Lower leg skin (tissue), 4 donors: ENCODE results near the gene AFTPH. TPM values are rescaled to one million over a fixed set of nuclear protein-coding genes. Genes with fewer than 3 reads are reported as not detected.

Source experiments
- DNase-seq, 2 donors: peaks; one replicate each; pipeline ENCODE4 v3.0.0-alpha.2; 2019; ENCODE audit warnings: low spot score in 2 of 2
- H3K4me3 ChIP-seq: fragments of 200-600 bp; sonication (generic); 2 replicates; pipeline ENCODE4 v1.5.1; 2017; ENCODE audit warnings: mild to moderate bottlenecking, low read depth; ENCODE audit not compliant: poor library complexity, severe bottlenecking
- POLR2A ChIP-seq, 2 donors: fragments of 450-650 bp; IDR thresholded peaks; one replicate each; pipeline ENCODE4 v1.6.1; 2016 to 2017; ENCODE audit warnings: antibody characterized with exemption in 2 of 2, mild to moderate bottlenecking in 1 of 2, moderate library complexity in 1 of 2
- WGBS, 2 donors: methylation state at CpG; one replicate each; pipeline ENCODE4 v1.1.5; 2018; 5-methylcytosine and 5-hydroxymethylcytosine counted together
- intact Hi-C: fragments of 100-400 bp; cut with DNase I; formaldehyde crosslinking; loops from one replicate; pipeline ENCODE4 v1.15.0; 2023; ENCODE audit warnings: low total_unique reads
- total RNA-seq, 4 donors: library from RNA; depleted of rRNA; stranded (reverse); fragments of >200 nt; gene quantifications; one replicate each; pipeline ENCODE4 v1.1.0, GENCODE V29; 2016
- TF ChIP-seq, protein P1 (sequence below), 3 donors: fragments of 450-650 bp; IDR thresholded peaks; one replicate each; pipeline ENCODE4 v1.5.1; 2016; ENCODE audit warnings: antibody characterized with exemption in 3 of 3, mild to moderate bottlenecking in 3 of 3, moderate library complexity in 2 of 3

Gene AFTPH
- total RNA-seq, 4 donors from 2014 or later: 46.4 to 53.8 (median 49.6) TPM

DNA sequence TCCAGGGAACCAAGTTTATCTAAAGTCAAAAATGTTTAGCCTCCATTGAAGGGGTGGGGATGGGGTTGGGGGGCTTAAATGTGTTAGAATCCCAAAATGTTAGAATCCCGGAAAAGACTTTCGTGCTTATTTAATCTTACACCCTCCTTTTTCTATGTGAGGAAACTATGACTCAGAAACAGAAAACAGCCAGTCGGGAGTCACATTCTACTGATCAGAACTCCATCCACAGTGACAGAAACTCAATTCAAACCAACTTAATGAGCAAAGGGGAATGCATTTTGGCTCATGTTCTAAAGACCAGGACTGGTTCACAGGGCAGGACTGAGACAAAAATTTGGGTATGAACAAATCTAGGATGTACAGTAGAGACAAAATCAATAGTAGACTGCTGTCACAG is 31.9 kb upstream of the AFTPH start:
- intact Hi-C loops: no loop called here
- DNase-seq: no peak
- TF ChIP-seq, protein P1, sequence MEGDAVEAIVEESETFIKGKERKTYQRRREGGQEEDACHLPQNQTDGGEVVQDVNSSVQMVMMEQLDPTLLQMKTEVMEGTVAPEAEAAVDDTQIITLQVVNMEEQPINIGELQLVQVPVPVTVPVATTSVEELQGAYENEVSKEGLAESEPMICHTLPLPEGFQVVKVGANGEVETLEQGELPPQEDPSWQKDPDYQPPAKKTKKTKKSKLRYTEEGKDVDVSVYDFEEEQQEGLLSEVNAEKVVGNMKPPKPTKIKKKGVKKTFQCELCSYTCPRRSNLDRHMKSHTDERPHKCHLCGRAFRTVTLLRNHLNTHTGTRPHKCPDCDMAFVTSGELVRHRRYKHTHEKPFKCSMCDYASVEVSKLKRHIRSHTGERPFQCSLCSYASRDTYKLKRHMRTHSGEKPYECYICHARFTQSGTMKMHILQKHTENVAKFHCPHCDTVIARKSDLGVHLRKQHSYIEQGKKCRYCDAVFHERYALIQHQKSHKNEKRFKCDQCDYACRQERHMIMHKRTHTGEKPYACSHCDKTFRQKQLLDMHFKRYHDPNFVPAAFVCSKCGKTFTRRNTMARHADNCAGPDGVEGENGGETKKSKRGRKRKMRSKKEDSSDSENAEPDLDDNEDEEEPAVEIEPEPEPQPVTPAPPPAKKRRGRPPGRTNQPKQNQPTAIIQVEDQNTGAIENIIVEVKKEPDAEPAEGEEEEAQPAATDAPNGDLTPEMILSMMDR (IDR thresholded peaks at IDR 0.05): no peak
- no peak for TF ChIP-seq POLR2A (IDR thresholded peaks at IDR 0.05)
- WGBS, 2 donors: 69 to 76% methylated on average over 3 of the region's 3 CpGs
- no peak overlapping the region for H3K4me3 ChIP-seq

DNA sequence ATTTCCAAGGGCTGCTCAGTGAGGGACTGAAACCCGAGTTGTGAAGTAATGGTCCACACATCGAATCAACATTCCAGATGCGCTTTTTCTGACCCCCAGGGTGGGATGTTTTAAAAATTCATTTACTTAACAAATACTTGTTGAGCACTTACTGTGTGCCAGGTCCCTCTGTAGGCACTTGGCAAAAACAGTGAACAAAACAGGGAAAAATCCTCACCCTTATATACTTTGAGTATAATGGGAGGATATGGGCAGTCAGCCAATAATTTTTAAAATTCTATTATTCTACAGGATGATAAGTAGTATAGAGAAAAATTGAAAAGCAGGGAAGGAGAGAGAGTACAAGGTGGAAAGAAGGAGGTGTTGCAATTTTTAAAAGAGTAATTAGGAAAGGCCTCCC is 31.3 kb upstream of the AFTPH start:
- intact Hi-C loops: no loop called here
- WGBS, 2 donors: 79 to 89% methylated on average over 3 of the region's 3 CpGs
- no peak for TF ChIP-seq POLR2A (IDR thresholded peaks at IDR 0.05)
- TF ChIP-seq, protein P1 (IDR thresholded peaks at IDR 0.05): no peak
- H3K4me3 ChIP-seq: no peak overlapping the region
- DNase-seq: no peak

DNA sequence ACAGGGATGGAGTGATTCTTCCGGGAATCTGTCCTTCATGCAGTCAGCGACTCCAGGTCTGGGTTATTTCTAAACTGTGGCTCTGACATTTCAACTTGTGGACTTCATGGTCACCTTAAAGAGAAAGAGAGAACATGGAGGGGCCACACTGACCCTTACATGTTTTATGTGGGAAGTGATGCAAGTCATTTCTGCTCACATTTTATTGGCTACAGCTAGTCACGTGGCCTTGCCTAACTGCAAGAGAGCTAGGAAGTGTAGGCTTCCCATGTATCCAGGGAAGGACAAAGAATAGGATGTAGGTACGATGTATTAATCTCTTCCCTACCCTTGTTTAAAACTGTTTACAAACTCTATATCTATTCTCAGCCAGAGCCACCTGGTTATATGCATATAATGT is 30.3 kb upstream of the AFTPH start:
- no peak overlapping the region for H3K4me3 ChIP-seq
- no peak for DNase-seq
- WGBS, 2 donors: 93 to 96% methylated on average over 4 of the region's 4 CpGs
- TF ChIP-seq POLR2A (IDR thresholded peaks at IDR 0.05): no peak
- TF ChIP-seq, protein P1 (IDR thresholded peaks at IDR 0.05): no peak
- intact Hi-C loops: no loop called here

DNA sequence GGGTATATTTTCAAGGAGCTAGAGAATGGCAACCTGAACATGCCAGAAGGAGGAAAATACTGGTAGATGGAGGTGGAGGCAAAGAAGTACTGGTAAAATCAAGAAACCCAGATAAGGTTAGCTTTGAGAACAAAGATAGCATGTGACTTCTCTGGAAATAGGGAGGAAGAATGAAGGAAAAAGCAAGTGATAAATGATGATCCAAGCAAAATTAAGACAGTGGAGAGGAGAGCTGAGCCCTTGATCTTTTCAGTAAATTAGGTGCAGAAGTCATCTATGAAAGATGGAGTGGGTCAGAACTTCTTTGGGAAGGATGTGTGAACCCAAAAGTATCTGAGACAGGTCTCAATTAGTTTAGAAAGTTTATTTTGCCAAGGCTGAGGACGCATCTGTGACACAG is 25.7 kb upstream of the AFTPH start:
- WGBS, 2 donors: 87 to 97% methylated on average over 1 of the region's 1 CpG
- intact Hi-C loops: no loop called here
- TF ChIP-seq, protein P1 (IDR thresholded peaks at IDR 0.05): no peak
- no peak for TF ChIP-seq POLR2A (IDR thresholded peaks at IDR 0.05)
- no peak overlapping the region for H3K4me3 ChIP-seq
- DNase-seq: no peak

DNA sequence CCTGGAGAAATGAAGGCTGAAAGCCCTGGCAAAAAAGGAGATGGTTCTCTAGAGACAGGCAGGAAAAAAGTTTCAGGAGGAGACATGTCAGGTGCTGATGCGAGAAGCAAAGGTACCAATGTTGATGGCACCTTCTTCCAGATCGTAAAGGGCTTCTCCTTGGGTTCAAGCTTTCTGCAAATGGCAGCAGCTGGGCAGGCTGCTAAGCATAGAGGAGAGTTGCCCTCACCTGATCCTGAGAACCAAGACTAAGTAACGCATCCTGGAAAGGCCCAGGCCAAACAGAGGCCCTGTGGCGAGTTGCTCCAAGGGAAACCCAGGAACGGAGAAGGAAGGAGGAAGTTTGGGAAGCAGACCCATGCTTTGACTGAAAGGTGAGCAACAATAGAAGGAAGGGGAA is 23.6 kb upstream of the AFTPH start:
- intact Hi-C loops: no loop called here
- 88 to 92% methylated on average over 5 of the region's 5 CpGs for WGBS, 2 donors
- no peak for TF ChIP-seq POLR2A (IDR thresholded peaks at IDR 0.05)
- TF ChIP-seq, protein P1 (IDR thresholded peaks at IDR 0.05): no peak
- no peak for DNase-seq
- H3K4me3 ChIP-seq: no peak overlapping the region

DNA sequence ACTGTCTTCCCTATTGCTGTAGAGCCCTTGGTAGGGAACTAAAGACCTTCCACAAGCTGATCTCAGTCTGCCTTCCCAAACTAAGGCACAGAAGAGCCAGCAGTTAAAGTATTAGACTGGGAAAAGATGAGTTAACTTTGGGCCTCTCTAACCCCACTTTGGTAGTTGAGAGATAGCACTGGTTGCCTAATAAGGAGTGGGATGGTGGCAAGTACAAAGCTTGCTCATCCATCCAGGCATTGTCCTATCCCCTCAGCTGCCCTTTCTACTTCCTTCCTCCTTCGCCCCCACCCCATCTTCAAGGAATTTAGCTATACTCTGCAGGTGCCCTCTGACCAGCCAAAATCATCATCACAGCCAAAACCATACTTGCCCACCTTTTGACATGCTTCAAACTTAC is 22.2 kb upstream of the AFTPH start:
- DNase-seq: no peak
- no peak overlapping the region for H3K4me3 ChIP-seq
- 88 to 95% methylated on average over 1 of the region's 1 CpG for WGBS, 2 donors
- TF ChIP-seq, protein P1 (IDR thresholded peaks at IDR 0.05): no peak
- no peak for TF ChIP-seq POLR2A (IDR thresholded peaks at IDR 0.05)
- intact Hi-C loops: no loop called here
